Ishikawa (cell line): ENCODE results near the gene MAPK8IP2.

Experiments
- CEBPB ChIP-seq: IDR thresholded peaks from 2 replicates; pipeline ENCODE4 v1.6.1; 2012
- CREB1 ChIP-seq: IDR thresholded peaks from 2 replicates; pipeline ENCODE4 v1.6.1; 2012; ENCODE audit warnings: low read depth
- EGR1 ChIP-seq: IDR thresholded peaks from 2 replicates; pipeline ENCODE4 v1.6.1; 2012
- EP300 ChIP-seq: IDR thresholded peaks from 2 replicates; pipeline ENCODE4 v1.6.1; 2012; ENCODE audit warnings: borderline replicate concordance
- FOXM1 ChIP-seq: IDR thresholded peaks from 2 replicates; pipeline ENCODE4 v1.6.1; 2012; ENCODE audit warnings: low read depth, borderline replicate concordance
- MAX ChIP-seq: IDR thresholded peaks from 2 replicates; pipeline ENCODE4 v1.6.1; 2012
- NFIC ChIP-seq: IDR thresholded peaks from 2 replicates; pipeline ENCODE4 v1.6.1; 2012
- RAD21 ChIP-seq: IDR thresholded peaks from 2 replicates; pipeline ENCODE4 v1.6.1; 2012; ENCODE audit warnings: low read depth
- REST ChIP-seq: IDR thresholded peaks from 2 replicates; pipeline ENCODE4 v1.6.1; 2012; ENCODE audit warnings: low read depth, mild to moderate bottlenecking
- TAF1 ChIP-seq: IDR thresholded peaks from 2 replicates; pipeline ENCODE4 v1.6.1; 2012; ENCODE audit warnings: low read depth, mild to moderate bottlenecking
- TCF12 ChIP-seq: IDR thresholded peaks from 2 replicates; pipeline ENCODE4 v1.6.1; 2012; ENCODE audit warnings: low read depth
- TEAD4 ChIP-seq: IDR thresholded peaks from 2 replicates; pipeline ENCODE4 v1.6.1; 2012
- USF1 ChIP-seq: IDR thresholded peaks from 2 replicates; pipeline ENCODE4 v1.6.1; 2012
- YY1 ChIP-seq: IDR thresholded peaks from 2 replicates; pipeline ENCODE4 v1.6.1; 2012; ENCODE audit warnings: low read depth
- ZBTB7A ChIP-seq: IDR thresholded peaks from 2 replicates; pipeline ENCODE4 v1.6.1; 2012; ENCODE audit warnings: low read depth

Gene MAPK8IP2

GRCh38 chr22:50630376-50630775 lies 29.8 kb downstream of the MAPK8IP2 start:
- TF ChIP-seq NFIC (no peak), MAX (no peak), CEBPB (no peak), TAF1 (no peak), TCF12 (no peak), RAD21 (no peak), ZBTB7A (no peak), EGR1 (no peak)

GRCh38 chr22:50633086-50633485 lies 32.5 kb downstream of the MAPK8IP2 start:
- TF ChIP-seq EGR1, result no peak
- TF ChIP-seq CEBPB, result no peak
- no peak for TF ChIP-seq NFIC
- TF ChIP-seq FOXM1, result no peak
- TF ChIP-seq EP300, result no peak
- no peak for TF ChIP-seq CREB1
- no peak for TF ChIP-seq RAD21
- TF ChIP-seq TEAD4, result no peak
- TF ChIP-seq YY1, result no peak
- TF ChIP-seq USF1, result no peak
- TF ChIP-seq REST, result no peak
- TF ChIP-seq TCF12, result no peak
- no peak for TF ChIP-seq ZBTB7A
- no peak for TF ChIP-seq TAF1
- no peak for TF ChIP-seq MAX

- TF ChIP-seq REST, result no peak
- TF ChIP-seq EP300, result no peak
- TF ChIP-seq ZBTB7A, result no peak
- no peak for TF ChIP-seq TEAD4
- TF ChIP-seq FOXM1, result no peak
- no peak for TF ChIP-seq CEBPB
- no peak for TF ChIP-seq CREB1
- no peak for TF ChIP-seq USF1
Observed at GRCh38 chr22:50633771-50634170, 33.2 kb downstream of the MAPK8IP2 start.

GRCh38 chr22:50635591-50635990 lies 35.0 kb downstream of the MAPK8IP2 start:
- TF ChIP-seq FOXM1, result no peak
- no peak for TF ChIP-seq ZBTB7A
- TF ChIP-seq CEBPB, result no peak
- TF ChIP-seq TEAD4, result no peak
- TF ChIP-seq NFIC, result no peak
- no peak for TF ChIP-seq TCF12
- no peak for TF ChIP-seq CREB1
- TF ChIP-seq REST, result no peak
- no peak for TF ChIP-seq USF1
- no peak for TF ChIP-seq EP300
- TF ChIP-seq TAF1, result no peak
- no peak for TF ChIP-seq MAX
- TF ChIP-seq YY1, result no peak
- TF ChIP-seq RAD21, result no peak
- no peak for TF ChIP-seq EGR1
